ENCODE measurements around the gene JAKMIP2. TPM values are rescaled to one million over a fixed set of nuclear protein-coding genes. Genes with fewer than 3 reads are reported as not detected.

The JAKMIP2 gene
- total RNA-seq, 5 donors from 2014 or later (not counting 1 experiment from before 2014, with no cell fraction given): 1.8 to 8.3 (median 5.7) TPM

DNA sequence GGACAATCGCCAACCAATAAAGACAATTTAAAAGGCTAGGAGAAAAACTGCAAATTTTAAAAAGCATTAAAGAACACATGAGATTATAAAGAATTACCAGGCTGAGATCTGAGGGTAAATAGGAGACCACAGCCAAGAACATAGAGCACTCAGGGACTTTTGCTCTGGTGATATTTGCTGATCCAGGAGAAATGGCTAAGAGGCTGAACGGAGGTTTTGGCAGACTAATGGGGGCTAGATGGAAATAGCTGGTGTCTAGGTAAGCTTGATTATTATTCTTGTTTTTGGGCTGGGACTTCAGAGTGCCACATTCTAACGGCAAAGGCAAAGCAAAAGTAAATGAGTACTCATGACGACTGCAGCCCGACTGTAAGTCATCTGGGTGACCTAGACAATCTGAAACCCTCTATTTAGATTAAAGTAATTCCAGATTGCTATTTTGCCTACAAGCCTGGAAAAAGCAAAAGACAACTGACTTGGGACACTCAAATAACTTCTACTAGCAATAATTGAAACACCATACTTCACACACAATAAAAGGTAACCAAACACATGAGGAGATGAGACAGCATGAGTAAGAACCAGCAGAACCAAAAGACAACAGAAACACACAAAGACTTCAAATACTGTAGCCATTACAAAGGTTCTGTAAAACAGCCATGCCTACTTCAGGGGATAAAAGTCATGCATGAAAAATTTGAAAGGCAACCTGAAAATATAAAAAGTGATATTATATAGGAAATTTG, 68.8 kb downstream of the JAKMIP2 start:
- H3K27me3 Mint-ChIP-seq: no peaks in the 10 kb centered on the region
- DNase-seq (no peak), ATAC-seq (replicated peaks in 1 of 4) (no peak)
- no peaks in the 10 kb centered on the region for H3K9me3 Mint-ChIP-seq
- no peaks in the 10 kb centered on the region for H3K9me3 ChIP-seq
- H3K27ac ChIP-seq (ENCODE audit: low read length): no peak overlapping the region
- WGBS (ENCODE audit: insufficient coverage): 92% methylated on average over 2 of the region's 5 CpGs
- no peaks in the 10 kb centered on the region for H3K4me1 ChIP-seq (ENCODE audit: control insufficient read depth in 1 of 2, extremely low read depth in 1 of 2, insufficient read depth in 2 of 2, low read length in 2 of 2)
- POLR2A ChIA-PET: no interaction called here
- H3K27ac Mint-ChIP-seq: no peak overlapping the region
- H3K36me3 Mint-ChIP-seq: no peaks in the 10 kb centered on the region
- no peak overlapping the region for H3K4me3 Mint-ChIP-seq
- H3K4me1 Mint-ChIP-seq: peaks cover 0 to 5% (median 0%) of the 10 kb centered on the region in 3 donors
- CTCF ChIA-PET: interaction anchor here in 1 of 2 donors (0.5 kb wide), 1 partner anchor 10 kb away, joined by 4 read pairs; no protein-coding TSS in a partner anchor
- no peak overlapping the region for H3K4me3 ChIP-seq (ENCODE audit: control insufficient read depth in 1 of 2, extremely low read depth in 1 of 2, low read length in 1 of 2)
- no peaks in the 10 kb centered on the region for H3K27me3 ChIP-seq (replicated peaks in 1 of 2; ENCODE audit: control insufficient read depth in 2 of 2, extremely low read depth in 1 of 2, insufficient read depth in 2 of 2, low read length in 1 of 2)
- no peaks in the 10 kb centered on the region for H3K36me3 ChIP-seq (ENCODE audit: control insufficient read depth in 2 of 2, extremely low read depth in 1 of 2, insufficient read depth in 1 of 2, low read length in 1 of 2)

DNA sequence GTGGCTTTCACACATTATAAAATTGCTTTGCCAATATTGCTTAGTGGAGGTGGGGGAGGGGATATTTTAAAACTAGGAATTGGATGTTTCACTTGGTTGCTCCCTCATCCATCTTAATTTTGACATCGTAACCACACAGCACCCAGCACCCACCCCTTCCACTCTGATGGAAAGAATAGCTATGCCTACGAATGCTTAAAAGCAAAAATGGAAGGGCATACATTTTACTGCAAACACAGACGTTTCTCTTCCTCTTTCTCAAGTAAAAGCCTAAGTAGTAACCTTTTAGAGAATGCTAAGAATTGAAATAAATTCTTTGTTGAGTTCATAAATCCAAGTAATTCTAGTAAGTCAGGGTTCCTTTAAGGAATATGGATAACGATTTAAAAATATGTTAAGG, 69.9 kb downstream of the JAKMIP2 start:
- Histone ChIP-seq H3K36me3 (ENCODE audit: control insufficient read depth in 2 of 2, extremely low read depth in 1 of 2, insufficient read depth in 1 of 2, low read length in 1 of 2) (no peaks in the 10 kb centered on the region), H3K27ac (ENCODE audit: low read length) (no peak overlapping the region), H3K9me3 (no peaks in the 10 kb centered on the region), H3K4me1 (ENCODE audit: control insufficient read depth in 1 of 2, extremely low read depth in 1 of 2, insufficient read depth in 2 of 2, low read length in 2 of 2) (no peaks in the 10 kb centered on the region), H3K4me3 (ENCODE audit: control insufficient read depth in 1 of 2, extremely low read depth in 1 of 2, low read length in 1 of 2) (no peak overlapping the region), H3K27me3 (replicated peaks in 1 of 2; ENCODE audit: control insufficient read depth in 2 of 2, extremely low read depth in 1 of 2, insufficient read depth in 2 of 2, low read length in 1 of 2) (no peaks in the 10 kb centered on the region)
- ChIA-PET CTCF (no interaction called here), POLR2A (no interaction called here)
- WGBS (ENCODE audit: insufficient coverage): no CpG with 5 or more reads among the region's 4 CpGs
- no peaks in the 10 kb centered on the region for H3K36me3 Mint-ChIP-seq
- DNase-seq: no peak
- ATAC-seq (replicated peaks in 1 of 4): no peak
- no peak overlapping the region for H3K4me3 Mint-ChIP-seq
- H3K4me1 Mint-ChIP-seq: peaks cover 0 to 5% (median 0%) of the 10 kb centered on the region in 3 donors
- no peak overlapping the region for H3K27ac Mint-ChIP-seq
- H3K27me3 Mint-ChIP-seq: no peaks in the 10 kb centered on the region
- H3K9me3 Mint-ChIP-seq: no peaks in the 10 kb centered on the region

DNA sequence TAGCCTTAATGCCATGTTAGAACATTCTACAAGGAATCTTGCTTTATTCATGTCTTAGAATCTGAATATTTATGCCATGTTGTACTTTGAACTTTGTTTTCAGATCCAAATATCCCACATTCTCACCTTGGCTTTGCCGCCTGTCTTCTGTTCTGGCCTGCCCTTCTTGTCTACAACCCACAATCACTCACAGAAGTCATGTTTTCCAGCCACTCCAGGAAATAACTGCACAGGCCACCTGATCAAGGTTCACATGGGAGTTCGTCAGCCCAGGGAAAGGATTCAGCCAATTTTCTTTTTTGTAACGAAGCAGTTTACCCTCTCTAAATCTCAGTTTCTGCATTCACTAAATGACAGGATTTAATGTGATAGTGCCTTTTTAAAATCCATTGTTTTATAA, 70.5 kb downstream of the JAKMIP2 start:
- Mint-ChIP-seq H3K27ac (no peak overlapping the region), H3K36me3 (no peaks in the 10 kb centered on the region), H3K9me3 (no peaks in the 10 kb centered on the region), H3K27me3 (no peaks in the 10 kb centered on the region), H3K4me3 (no peak overlapping the region), H3K4me1 (peaks cover 0 to 5% (median 0%) of the 10 kb centered on the region in 3 donors)
- Histone ChIP-seq H3K36me3 (ENCODE audit: control insufficient read depth in 2 of 2, extremely low read depth in 1 of 2, insufficient read depth in 1 of 2, low read length in 1 of 2) (no peaks in the 10 kb centered on the region), H3K27me3 (replicated peaks in 1 of 2; ENCODE audit: control insufficient read depth in 2 of 2, extremely low read depth in 1 of 2, insufficient read depth in 2 of 2, low read length in 1 of 2) (no peaks in the 10 kb centered on the region), H3K27ac (ENCODE audit: low read length) (no peak overlapping the region), H3K9me3 (no peaks in the 10 kb centered on the region), H3K4me1 (ENCODE audit: control insufficient read depth in 1 of 2, extremely low read depth in 1 of 2, insufficient read depth in 2 of 2, low read length in 2 of 2) (no peaks in the 10 kb centered on the region), H3K4me3 (ENCODE audit: control insufficient read depth in 1 of 2, extremely low read depth in 1 of 2, low read length in 1 of 2) (no peak overlapping the region)
- no peak for ATAC-seq (replicated peaks in 1 of 4)
- WGBS (ENCODE audit: insufficient coverage): no CpG with 5 or more reads among the region's 3 CpGs
- DNase-seq: no peak
- ChIA-PET CTCF (no interaction called here), POLR2A (no interaction called here)

DNA sequence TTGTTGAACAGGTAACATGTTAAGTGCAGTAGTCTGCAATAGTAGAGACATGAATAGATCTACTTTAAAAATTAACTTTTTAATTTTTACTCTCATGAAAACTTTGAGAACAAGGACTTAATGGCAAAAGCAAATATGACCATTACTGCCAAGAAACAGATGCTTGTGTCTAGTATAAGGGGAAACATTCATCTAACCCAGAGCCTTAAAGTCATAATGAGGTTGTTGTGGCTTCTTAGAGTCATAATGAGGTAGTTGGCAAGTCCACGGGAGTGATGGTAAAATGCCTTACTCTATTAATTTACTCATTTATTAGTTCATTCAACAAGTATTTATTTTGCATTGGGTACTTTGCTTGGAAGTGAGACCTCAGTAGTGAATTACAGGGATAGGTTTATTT, 71.5 kb downstream of the JAKMIP2 start:
- Mint-ChIP-seq H3K9me3 (no peaks in the 10 kb centered on the region), H3K4me3 (no peak overlapping the region), H3K4me1 (peaks cover 0 to 5% (median 0%) of the 10 kb centered on the region in 3 donors), H3K36me3 (no peaks in the 10 kb centered on the region), H3K27ac (no peak overlapping the region), H3K27me3 (no peaks in the 10 kb centered on the region)
- Histone ChIP-seq H3K36me3 (ENCODE audit: control insufficient read depth in 2 of 2, extremely low read depth in 1 of 2, insufficient read depth in 1 of 2, low read length in 1 of 2) (no peaks in the 10 kb centered on the region), H3K27me3 (replicated peaks in 1 of 2; ENCODE audit: control insufficient read depth in 2 of 2, extremely low read depth in 1 of 2, insufficient read depth in 2 of 2, low read length in 1 of 2) (no peaks in the 10 kb centered on the region), H3K4me1 (ENCODE audit: control insufficient read depth in 1 of 2, extremely low read depth in 1 of 2, insufficient read depth in 2 of 2, low read length in 2 of 2) (no peaks in the 10 kb centered on the region), H3K9me3 (no peaks in the 10 kb centered on the region), H3K27ac (ENCODE audit: low read length) (no peak overlapping the region), H3K4me3 (ENCODE audit: control insufficient read depth in 1 of 2, extremely low read depth in 1 of 2, low read length in 1 of 2) (no peak overlapping the region)
- ATAC-seq (replicated peaks in 1 of 4) (no peak), DNase-seq (no peak)
- no CpG with 5 or more reads among the region's 1 CpG for WGBS (ENCODE audit: insufficient coverage)
- CTCF ChIA-PET: no interaction called here
- POLR2A ChIA-PET: no interaction called here

DNA sequence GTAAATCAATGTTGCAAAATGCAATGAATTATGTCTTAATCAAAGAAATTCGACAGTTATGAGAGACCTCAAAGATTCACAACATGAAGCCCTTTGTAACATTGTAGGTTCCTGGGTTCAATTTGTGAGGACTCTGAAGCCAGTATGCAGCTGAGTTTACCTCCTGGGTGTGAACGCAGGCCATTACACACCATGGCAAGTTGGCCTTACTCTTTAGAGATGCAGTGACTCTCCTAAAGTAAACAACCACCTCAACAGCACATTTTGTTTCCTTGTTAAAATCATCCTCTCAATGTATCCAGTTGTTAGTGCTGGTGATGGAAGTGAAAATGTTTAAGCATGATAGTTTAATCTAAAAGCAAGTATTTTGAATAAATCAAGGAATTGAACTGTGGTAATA, 73.8 kb downstream of the JAKMIP2 start:
- no peak overlapping the region for H3K27ac Mint-ChIP-seq
- ATAC-seq (replicated peaks in 1 of 4) (no peak), DNase-seq (no peak)
- H3K4me1 Mint-ChIP-seq: peaks cover 0 to 5% (median 0%) of the 10 kb centered on the region in 3 donors
- POLR2A ChIA-PET: no interaction called here
- no peaks in the 10 kb centered on the region for H3K9me3 Mint-ChIP-seq
- H3K36me3 ChIP-seq (ENCODE audit: control insufficient read depth in 2 of 2, extremely low read depth in 1 of 2, insufficient read depth in 1 of 2, low read length in 1 of 2): no peaks in the 10 kb centered on the region
- WGBS (ENCODE audit: insufficient coverage): no CpG with 5 or more reads among the region's 2 CpGs
- no peaks in the 10 kb centered on the region for H3K27me3 ChIP-seq (replicated peaks in 1 of 2; ENCODE audit: control insufficient read depth in 2 of 2, extremely low read depth in 1 of 2, insufficient read depth in 2 of 2, low read length in 1 of 2)
- H3K4me3 Mint-ChIP-seq: no peak overlapping the region
- H3K27me3 Mint-ChIP-seq: no peaks in the 10 kb centered on the region
- H3K27ac ChIP-seq (ENCODE audit: low read length): no peak overlapping the region
- H3K4me1 ChIP-seq (ENCODE audit: control insufficient read depth in 1 of 2, extremely low read depth in 1 of 2, insufficient read depth in 2 of 2, low read length in 2 of 2): no peaks in the 10 kb centered on the region
- CTCF ChIA-PET: no interaction called here
- no peaks in the 10 kb centered on the region for H3K36me3 Mint-ChIP-seq
- no peak overlapping the region for H3K4me3 ChIP-seq (ENCODE audit: control insufficient read depth in 1 of 2, extremely low read depth in 1 of 2, low read length in 1 of 2)
- no peaks in the 10 kb centered on the region for H3K9me3 ChIP-seq

DNA sequence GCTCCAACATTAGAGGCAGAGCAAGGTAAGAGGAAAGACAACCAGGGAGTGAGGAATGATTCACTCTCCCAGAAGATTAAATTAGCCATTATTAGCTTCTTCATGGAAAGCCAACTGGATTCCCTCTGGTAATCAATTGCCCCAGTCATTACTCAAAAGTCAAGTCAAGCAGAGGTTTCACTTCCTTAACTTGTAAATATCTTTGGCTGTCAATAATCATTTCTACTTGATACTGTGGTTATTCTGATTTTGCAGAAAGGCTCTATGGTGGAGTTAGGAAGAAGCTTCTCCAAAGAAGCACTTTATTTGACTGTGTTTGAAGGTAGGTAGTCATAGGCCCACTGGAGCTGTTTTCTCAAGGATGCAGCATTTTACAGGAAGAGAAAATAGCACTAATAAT, 78.0 kb downstream of the JAKMIP2 start:
- no peaks in the 10 kb centered on the region for H3K36me3 Mint-ChIP-seq
- ATAC-seq (replicated peaks in 1 of 4): no peak
- H3K4me3 Mint-ChIP-seq: no peak overlapping the region
- Histone ChIP-seq H3K9me3 (no peaks in the 10 kb centered on the region), H3K27ac (ENCODE audit: low read length) (no peak overlapping the region), H3K4me1 (ENCODE audit: control insufficient read depth in 1 of 2, extremely low read depth in 1 of 2, insufficient read depth in 2 of 2, low read length in 2 of 2) (no peaks in the 10 kb centered on the region), H3K36me3 (ENCODE audit: control insufficient read depth in 2 of 2, extremely low read depth in 1 of 2, insufficient read depth in 1 of 2, low read length in 1 of 2) (no peaks in the 10 kb centered on the region), H3K4me3 (ENCODE audit: control insufficient read depth in 1 of 2, extremely low read depth in 1 of 2, low read length in 1 of 2) (no peak overlapping the region), H3K27me3 (replicated peaks in 1 of 2; ENCODE audit: control insufficient read depth in 2 of 2, extremely low read depth in 1 of 2, insufficient read depth in 2 of 2, low read length in 1 of 2) (no peaks in the 10 kb centered on the region)
- POLR2A ChIA-PET: no interaction called here
- H3K27me3 Mint-ChIP-seq: no peaks in the 10 kb centered on the region
- DNase-seq: no peak
- no peaks in the 10 kb centered on the region for H3K4me1 Mint-ChIP-seq
- H3K9me3 Mint-ChIP-seq: no peaks in the 10 kb centered on the region
- CTCF ChIA-PET: no interaction called here
- no peak overlapping the region for H3K27ac Mint-ChIP-seq

DNA sequence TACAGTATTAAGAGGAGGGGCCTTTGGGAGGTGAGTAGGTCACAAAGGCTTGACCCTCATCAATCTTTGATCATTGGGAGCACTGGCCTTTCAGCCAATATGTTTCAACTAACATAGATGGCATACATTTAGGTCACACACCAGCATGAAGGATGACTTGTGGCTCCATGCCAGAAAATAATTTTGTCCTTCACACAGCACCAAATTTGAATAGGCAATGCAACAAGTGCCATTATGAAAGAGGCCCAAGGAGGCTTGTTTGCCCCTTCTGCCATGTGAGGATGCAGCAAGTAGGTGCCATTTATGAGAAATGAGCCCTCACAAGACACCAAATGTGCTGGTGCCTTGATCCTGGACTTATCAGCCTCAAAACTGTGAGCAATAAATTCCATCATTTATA, 81.1 kb downstream of the JAKMIP2 start:
- DNase-seq: no peak
- H3K4me1 Mint-ChIP-seq: no peaks in the 10 kb centered on the region
- CTCF ChIA-PET: no interaction called here

More for the DNA sequence above, 81.1 kb downstream of the JAKMIP2 start:
- Mint-ChIP-seq H3K9me3 (peaks cover 7 to 21% (median 15%) of the 10 kb centered on the region in 3 donors), H3K27me3 (peaks cover 0 to 3% of the 10 kb centered on the region in 2 donors), H3K4me3 (no peak overlapping the region), H3K27ac (no peak overlapping the region), H3K36me3 (peaks cover 20% of the 10 kb centered on the region)
- POLR2A ChIA-PET: no interaction called here
- Histone ChIP-seq H3K9me3 (no peaks in the 10 kb centered on the region), H3K4me1 (ENCODE audit: control insufficient read depth in 1 of 2, extremely low read depth in 1 of 2, insufficient read depth in 2 of 2, low read length in 2 of 2) (no peaks in the 10 kb centered on the region), H3K27ac (ENCODE audit: low read length) (no peak overlapping the region), H3K27me3 (replicated peaks in 1 of 2; ENCODE audit: control insufficient read depth in 2 of 2, extremely low read depth in 1 of 2, insufficient read depth in 2 of 2, low read length in 1 of 2) (no peaks in the 10 kb centered on the region), H3K36me3 (ENCODE audit: control insufficient read depth in 2 of 2, extremely low read depth in 1 of 2, insufficient read depth in 1 of 2, low read length in 1 of 2) (no peaks in the 10 kb centered on the region), H3K4me3 (ENCODE audit: control insufficient read depth in 1 of 2, extremely low read depth in 1 of 2, low read length in 1 of 2) (no peak overlapping the region)
- no peak for ATAC-seq (replicated peaks in 1 of 4)
